GDM1 (cell line): ENCODE results near the gene ZBTB5.
A peak's percentile ranks its signal among the peaks of the same experiment; 100 is the strongest.

Experiments
- DNase-seq: peaks from one replicate; lab custom pipeline; 2025; lab: John Stamatoyannopoulos, UW

Gene ZBTB5

DNA sequence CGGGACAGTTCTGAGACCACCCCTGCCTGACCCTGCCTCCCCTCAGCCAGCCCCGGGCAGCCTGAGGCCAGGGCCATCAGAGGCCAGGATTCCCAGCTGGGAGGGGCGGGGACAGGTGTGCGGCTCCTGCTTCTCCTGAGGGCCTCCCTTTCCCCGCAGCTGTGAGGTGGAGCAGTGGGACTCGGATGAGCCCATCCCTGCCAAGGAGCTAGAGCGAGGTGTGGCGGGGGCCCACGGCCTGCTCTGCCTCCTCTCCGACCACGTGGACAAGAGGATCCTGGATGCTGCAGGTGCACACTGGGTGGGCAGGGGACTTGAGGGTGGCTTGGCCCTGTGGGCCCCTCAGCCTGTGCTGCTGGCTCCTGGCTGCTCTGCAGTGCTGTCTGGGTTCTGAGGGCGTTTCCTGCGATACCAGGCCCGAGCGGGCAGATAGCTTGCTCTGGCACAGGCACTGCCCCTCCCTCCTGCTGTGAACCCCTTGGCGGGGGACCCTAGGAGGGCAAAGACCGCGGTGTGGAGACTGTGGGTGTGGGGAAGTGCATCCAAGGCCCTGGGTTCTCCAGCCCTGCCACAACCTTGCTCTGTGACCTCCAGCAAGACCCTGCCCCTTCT lies 40.5 kb downstream of the ZBTB5 start:
- DNase-seq: no peak

DNA sequence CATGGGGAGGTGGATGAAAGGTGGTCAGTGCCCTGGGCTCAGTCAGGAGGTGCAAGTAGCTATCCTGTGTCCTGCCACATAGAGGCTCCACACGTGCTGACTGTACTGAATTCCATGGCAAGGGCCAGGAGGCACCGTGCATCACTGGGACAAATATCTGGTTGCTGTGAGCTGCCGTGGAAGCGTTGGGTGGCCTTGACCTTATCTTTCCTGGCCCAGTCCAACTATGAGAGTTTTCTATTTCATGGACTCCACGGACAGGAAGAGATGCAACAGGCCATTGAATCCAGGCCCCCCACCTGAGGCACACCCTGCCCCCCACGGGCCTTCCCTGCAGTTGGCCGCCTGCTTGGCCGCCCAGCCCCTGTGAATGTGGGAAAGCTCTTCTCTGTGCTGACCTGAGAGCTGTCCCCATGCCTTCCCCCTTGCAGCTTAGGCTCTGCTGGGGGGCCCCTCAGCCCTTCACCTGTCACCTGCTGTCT lies 41.0 kb downstream of the ZBTB5 start:
- DNase-seq: no peak

DNA sequence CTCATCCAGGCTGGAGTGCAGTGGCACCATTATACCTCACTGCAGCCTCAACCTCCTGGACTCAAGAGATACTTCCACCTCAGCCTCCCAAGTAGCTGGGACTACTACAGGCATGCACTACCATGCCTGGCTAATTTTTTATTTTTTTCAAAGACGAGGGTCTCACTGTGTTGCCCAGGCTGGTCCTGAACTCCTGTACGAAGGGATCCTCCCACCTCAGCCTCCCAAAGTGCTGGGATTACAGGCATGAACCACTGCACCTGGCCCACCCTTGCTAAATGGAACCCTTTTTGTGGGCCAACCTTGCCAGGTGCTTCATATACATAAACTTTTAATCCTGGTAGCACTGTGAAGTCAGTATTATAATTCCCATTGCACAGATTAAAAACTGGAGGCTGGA lies 41.7 kb downstream of the ZBTB5 start:
- DNase-seq: no peak

DNA sequence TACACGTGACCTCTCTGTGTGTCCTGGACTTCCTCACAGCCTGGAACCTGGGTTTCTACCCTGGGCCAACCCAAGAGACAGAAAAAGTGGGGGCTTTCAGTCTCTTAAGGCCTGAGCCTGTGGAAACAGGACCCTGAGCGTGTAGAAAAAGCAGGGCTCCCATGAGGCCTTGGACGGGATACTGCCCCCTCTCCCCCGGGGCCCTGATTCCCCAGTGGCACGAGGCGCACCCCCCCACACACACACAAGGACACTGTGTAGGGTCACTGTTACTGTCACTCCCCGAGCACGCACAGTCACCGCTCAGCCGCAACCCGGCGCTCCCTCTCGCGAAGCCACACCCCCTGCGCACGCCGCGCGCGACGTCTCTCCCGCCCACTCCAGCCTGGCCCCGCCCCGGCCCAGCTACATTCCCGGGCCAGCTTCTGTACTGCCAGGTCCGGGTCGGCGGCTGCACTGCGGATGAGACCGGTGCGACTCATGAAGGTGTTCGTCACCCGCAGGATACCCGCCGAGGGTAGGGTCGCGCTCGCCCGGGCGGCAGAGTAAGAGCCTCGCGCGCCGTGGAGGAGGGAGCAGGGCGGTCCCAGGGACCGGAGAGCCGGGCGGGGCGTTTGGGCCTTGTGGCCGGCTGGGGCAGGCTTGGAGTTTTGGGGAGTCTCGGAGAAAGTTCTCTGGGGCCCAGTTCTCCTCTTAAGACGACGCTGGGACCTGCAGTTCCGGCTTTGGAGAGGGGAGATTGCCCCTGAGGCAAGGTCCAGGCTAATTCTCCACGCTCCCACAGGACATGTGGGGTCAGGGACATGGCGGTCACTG lies 42.8 kb downstream of the ZBTB5 start, which contains the start of gene GRHPR:
GRHPR (plus strand) TSS at position 408 of the 816 bp plus-strand sequence; CDS start at position 463, 55 bp downstream.
- peak; percentile 77 for DNase-seq

DNA sequence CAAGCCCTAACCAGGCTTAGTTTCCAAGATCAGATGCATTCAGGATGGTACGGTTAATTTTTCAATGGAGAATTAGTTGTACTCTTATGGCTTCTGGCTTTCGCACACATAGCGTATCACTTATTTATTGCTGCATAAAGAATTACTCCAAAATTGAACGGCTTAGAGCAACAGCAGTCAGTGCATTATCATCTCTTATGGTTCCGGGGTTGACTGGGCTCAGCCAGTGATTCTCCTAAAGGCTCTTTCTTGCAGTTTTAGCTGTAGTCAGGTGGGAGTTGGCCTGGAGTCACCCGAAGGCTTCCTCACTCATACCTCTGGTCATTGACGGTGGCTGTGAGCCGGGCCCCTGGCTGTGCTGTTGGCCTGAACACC lies 43.3 kb downstream of the ZBTB5 start:
- DNase-seq: no peak

DNA sequence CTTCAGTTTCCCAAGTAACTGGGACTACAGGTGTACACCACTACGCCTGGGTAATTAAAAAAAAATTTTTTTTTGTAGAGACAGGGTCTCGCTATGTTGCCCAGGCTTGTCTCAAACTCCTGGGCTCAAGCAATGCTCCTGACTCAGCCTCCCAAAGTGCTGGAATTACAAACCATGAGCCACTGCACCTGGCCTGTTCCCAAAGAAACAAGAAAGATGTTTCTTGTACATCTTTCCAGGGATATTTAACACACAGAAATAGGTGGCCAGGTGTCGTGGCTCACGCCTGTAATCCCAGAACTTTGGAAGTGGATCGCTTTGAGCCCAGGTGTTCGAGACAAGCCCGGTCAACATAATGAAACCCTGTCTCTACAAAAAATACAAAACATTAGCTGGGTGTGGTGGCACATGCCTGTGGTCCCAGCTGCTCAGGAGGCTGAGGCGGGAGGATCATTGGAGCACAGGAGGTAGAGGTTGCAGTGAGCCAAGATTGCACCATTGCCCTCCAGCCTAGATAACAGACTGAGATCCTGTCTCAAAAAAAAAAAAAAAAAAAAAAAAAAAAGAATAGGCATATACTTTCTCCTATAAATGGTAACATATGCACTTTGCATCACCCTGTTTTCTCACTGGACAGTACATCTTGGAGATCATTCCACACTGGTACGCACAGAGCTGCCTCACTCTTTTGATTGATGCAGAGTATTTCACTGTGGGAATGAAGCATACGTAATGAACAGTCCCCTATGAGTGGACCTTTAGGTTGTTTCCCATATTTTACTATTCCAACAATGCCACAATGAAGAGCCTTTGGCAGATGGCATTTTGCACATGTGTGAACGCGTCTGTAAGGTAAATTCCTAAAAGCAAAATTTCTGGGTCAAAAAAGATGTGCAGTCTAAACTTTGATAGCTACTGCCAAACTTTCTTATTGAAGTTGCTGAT lies 44.7 kb downstream of the ZBTB5 start:
- DNase-seq: no peak

DNA sequence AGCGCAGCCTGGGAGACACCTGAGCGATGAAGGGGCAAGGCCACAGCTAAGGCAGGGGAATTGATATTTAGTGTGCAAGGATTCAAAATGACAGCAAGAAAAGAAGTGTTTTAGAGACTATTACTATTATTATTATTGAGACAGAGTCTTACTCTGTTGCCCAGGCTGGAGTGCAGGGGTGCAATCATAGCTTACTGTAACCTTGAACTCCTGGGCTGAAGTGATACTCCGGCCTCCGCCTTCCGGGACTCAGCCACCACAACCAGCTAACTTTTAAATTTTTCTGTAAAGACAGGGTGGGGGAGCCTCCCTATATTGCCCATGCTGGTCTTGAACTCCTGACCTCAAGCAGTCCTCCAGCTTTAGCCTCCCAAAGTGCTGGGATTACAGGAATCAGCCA lies 46.0 kb downstream of the ZBTB5 start:
- DNase-seq: no peak

DNA sequence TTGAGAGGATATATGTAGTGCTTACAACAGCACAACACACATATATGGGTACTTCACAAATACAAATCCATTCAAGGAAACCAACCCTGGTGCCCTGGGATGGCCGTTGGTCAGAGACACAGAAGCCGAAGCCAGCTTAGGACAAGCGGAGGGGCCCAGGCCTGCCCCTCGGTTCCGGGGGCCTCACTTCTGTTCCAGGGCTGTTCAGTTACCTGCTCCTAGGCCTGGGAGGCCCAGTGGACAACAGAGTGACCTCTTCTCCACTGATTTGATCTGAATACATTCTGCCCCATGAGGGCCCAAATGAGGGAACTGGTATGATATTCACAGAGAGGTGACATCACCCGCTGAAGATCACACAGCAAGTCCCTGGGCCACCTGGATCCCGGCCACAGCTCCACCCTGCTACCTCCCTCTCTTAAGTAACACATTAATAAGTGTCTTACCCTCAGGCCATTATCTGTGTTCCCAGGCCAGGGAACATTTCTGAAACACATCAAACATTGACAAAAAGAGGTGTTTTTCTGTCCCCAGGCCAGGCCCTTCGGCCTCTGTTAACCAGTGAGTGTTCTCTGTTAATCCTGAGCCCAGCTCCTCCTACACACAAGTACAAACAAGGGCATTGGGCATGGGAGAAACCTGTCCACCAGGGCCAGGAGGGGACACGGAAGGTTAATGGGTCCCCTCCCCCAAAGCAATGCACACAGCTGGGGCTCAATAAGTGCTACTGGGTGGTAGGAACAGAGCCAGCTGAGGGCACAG lies 47.2 kb downstream of the ZBTB5 start:
- DNase-seq: no peak

DNA sequence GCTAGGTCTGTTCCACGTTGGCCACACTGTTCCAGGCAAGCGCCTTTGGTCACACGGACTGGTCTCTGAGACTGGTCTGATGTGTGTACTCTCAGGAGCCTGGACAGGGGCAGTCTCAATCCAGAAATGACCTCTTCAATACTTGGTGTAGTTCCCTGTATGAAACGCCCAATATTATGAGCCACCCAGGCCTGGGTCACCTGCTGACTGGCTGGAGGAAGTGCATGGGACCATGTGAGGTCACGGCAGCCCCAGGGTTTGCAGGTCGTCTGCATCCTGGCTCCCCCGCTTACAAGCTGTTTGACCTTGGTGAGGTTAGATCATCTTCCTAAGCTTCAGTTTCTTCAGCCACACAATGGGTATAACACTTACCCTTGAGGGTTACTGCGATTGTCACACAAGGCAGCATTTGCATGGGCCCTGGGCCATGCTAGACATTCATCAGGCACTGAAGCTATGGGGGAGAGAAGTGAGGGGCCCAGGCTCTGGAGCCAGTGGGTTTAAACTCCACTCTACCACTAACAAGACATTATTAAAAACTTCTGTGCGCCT lies 47.9 kb downstream of the ZBTB5 start:
- no peak for DNase-seq

DNA sequence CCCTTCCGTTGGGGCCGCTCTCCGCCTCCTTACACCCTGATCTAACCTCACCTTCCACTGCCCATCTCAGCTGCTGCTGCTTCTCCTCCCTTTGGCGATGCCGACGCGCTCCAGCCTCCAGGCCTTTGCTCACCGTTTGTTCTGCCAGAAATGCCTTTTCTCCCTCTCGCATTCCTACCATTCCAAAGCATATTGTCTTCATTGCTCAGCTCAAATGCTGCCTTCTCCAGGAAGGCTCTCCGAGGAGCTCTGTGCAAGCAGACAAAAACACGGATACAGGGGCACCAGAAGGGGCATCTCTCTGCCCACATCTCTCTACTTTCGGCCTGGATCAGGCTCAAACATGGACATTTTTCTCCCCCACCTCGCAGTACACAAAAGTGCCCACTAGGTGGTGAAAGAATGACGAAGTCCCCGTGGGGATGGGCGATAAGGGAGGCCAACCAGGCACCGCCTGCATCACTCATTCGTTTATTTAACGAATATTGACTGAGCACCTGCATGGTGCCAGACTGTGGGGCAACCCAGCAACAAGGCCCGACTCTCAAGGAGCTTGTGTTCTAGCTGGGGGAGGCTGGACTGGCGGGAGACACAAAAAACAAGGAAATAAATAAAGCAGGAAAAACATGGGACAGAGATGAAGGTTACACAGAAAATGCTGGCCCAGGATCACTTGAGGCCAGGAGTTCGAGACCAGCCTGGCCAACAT lies 50.1 kb downstream of the ZBTB5 start:
- peak; percentile 38 for DNase-seq

DNA sequence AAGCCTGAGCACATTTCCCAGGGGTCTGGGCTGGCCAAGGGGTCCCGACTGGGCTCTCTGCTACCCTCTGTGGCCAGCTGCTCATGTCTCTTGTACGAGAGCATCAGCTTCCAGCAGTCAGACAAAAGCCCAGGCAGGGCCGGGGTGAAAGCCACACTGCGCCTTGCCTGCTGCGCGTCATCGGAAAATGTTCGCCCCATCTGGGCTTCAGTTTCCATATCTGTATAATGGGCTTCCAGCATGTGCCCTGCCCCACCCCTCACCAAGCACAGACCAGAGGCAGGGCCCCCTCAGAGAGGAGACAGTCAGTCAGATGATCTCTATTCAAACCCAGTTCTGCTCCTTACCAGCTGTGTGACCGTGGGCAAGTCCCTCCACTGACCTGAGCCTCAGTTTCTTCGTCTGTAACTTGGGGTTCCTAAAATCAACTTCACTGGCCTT lies 50.7 kb downstream of the ZBTB5 start:
- DNase-seq: no peak

DNA sequence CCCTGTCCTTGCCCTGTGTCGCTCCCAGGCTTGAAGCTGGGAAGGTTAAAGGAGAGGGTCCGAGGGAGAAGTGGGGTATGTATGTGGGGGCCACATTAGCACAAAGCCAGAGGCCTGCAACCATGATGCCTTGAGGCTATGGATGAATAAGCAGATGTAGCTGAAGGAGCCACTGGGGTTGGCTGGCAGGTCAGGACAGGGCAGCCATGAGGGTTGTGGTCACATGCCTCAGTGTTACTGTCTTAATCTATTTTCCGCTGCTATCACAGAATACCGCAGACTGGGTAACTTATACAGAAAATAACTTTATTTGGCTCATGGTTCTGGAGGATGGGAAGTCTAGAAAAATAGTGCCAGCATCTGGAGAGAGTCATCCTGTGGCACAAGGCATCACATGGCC lies 51.9 kb downstream of the ZBTB5 start:
- DNase-seq: no peak

DNA sequence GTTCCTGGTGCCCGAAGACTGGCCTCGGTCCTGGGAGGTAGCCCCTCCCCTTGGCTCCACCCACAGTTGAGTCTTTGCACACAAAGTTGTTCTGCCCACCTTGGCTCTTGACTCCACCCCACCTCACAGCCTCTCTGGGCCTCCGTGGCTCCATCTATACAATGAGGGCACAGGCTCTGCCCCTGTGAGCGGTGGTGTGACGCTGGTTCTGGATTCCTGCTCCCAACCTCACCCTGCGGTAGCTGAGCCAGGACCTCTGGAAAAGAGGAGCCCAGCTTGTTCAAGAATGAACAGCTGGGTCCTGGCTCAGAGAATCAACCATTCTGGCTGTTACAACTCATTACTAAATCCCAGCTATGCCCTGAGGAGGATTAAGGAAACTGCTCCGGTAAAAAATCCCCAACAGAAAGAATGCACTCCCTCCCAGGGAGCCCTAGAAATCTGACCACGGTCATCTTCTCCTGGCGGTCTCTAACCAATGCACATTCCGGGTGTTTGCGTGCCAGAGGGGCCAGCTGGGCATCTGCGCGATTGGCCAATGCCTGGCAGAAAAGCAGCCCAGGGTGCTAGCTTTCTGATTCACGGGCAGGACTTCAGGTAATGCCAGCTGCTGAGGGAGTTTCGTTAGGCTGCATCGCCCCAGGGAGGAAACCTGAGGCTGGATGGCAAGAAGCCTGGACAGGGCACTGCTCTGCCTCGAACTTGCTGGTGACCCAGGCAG lies 52.7 kb downstream of the ZBTB5 start:
- no peak for DNase-seq

DNA sequence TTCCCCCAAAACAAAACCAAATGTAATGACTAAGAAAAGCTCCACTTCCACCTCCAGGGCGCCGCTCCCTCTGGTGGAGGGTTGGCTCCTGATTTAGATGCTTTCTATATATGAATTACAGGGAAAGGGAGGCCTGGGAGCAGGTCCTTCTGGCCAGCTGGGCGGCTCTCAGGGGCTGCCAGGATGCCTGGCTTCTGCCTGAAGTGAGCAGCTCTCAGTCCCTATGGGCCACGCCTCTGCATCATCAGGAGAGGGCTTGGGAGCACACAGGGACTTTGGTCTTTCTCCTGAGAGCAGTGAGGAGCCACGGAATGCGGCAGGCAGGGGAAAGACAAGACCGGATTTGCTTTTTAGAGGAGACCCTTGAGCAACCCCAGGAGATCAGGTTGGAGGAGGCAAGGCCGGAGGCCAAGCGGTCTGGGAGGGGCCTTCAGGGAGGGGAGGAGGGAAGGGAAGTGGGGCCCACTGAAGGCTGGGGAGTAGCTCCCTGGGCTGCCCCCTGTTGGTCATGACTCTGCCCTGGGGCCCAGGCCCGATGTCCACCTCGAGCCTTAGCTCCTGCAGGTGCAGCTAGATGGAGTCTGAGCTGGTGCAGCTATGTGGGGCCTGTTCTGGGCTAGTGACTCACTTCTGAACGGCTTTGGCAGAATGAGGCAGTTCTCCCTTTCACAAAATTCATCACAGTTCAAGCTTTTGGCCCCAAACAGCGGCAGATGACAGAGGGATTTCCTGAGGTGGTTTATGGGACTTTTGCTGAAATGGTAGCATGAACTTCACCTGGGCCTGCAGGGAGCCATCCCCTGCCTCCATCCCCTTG lies 54.1 kb downstream of the ZBTB5 start:
- no peak for DNase-seq

DNA sequence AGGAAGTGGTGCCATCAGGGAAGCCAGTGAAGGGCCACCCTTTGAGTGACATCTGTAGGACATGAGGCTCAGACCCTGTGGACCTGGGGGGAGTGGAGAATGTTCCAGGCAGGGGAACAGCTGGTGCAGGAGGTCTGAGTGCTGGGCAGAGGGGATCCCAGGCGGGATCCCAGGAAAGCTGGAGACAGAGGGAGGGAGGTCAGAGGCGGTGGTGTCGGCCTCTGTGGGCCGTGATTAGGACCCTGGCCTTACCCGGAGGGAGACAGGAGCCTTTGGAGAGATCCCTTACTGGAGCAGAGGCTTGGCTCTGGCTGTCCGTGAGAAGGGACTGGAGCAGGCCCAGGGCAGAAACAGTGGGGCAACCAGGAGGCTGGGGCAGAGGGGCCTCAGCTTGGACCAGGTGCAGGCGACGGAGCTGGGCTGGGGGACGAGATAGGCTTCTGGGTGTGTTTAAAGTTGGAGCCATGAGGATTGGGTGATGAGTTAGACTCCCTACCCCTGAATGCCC lies 54.8 kb downstream of the ZBTB5 start:
- no peak for DNase-seq

DNA sequence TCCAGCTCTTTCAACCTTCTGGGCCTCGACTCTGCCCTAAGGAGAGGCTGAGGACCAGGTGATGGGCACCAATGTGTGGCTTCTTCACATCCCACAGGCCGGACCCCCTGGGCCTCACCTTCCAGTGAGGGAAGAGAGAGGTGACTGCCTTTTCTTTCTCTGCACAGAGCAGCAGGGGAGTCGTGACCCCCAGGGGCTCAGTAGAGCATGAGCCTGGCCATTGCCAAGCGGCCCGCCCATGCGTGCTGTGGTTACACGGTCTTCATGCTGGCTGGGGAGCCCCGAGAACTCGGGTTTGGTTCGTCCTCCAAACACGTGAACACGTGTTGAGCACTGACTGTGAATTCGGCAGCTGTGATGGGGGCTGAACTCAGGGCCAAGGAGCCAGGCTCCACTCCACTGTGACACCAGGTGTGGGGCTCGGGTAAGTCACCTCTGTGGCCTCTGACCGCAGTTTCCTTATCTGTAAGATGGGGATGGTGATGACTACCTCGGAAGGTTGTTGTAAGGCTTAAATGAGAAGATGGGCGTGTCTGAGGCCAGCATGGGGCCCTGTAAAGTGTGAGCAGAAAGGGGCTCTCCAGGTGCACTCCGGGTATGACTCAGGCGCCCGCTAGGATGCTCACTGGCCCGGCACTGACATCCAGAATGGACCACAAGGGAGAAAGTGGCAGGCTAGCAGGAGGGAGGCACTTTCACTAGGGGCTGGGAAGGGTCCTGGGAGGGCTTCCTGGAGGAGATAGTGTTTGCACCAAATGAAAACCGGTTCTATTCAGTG lies 56.1 kb downstream of the ZBTB5 start:
- DNase-seq: no peak

DNA sequence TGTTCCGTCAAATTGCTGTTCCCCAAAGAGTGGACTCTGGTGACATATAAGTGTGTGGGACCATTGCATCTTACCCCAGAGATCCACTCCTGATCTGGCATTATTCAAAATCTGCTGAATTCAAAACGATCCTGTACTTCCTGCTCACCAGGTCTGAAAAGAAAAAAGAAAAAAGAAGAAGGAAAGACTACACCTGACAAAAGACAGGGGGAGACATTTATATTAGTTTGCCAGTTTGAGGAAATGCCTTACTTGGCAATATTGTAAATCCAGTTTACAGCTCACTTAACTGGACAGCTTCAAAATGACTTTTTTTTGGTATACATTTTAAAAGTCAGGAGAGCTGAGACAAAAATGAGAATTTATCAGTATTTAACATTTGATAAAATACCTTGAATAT lies 57.8 kb downstream of the ZBTB5 start:
- no peak for DNase-seq
